Subcutaneous adipose tissue (tissue), 4 donors: ENCODE data around the gene LDLRAD4. TPM values are rescaled to one million over a fixed set of nuclear protein-coding genes. Genes with fewer than 3 reads are reported as not detected.

ENCODE experiments used
- CTCF ChIP-seq: fragments of 450-650 bp; IDR thresholded peaks from one replicate; pipeline ENCODE4 v1.5.1; 2016; ENCODE audit warnings: low read depth, mild to moderate bottlenecking, control low read depth, antibody characterized with exemption, moderate library complexity
- total RNA-seq, 4 donors: library from RNA; depleted of rRNA; stranded (reverse); fragments of >200 nt; gene quantifications; one replicate each; pipeline ENCODE4 v1.1.0, GENCODE V29; 2016

The LDLRAD4 gene
- total RNA-seq, 4 donors from 2014 or later: 16.4 to 28.4 (median 21.6) TPM

- TF ChIP-seq CTCF: no peak
Observed at GRCh38 chr18:13661779-13662256, 443.3 kb downstream of the LDLRAD4 start.

- TF ChIP-seq CTCF: no peak
Observed at GRCh38 chr18:13672657-13673056, 454.1 kb downstream of the LDLRAD4 start.

- no peak for TF ChIP-seq CTCF
Observed at GRCh38 chr18:13676471-13676870, 457.9 kb downstream of the LDLRAD4 start.

- TF ChIP-seq CTCF: no peak
Observed at GRCh38 chr18:13680612-13681011, 462.1 kb downstream of the LDLRAD4 start.

- no peak for TF ChIP-seq CTCF
Observed at GRCh38 chr18:13681701-13682100, 463.1 kb downstream of the LDLRAD4 start.

- TF ChIP-seq CTCF: no peak
Observed at GRCh38 chr18:13684546-13684945, 466.0 kb downstream of the LDLRAD4 start.

GRCh38 chr18:13688191-13689136, 469.9 kb downstream of the LDLRAD4 start:
- TF ChIP-seq CTCF: no peak
